H1 (cell line): ENCODE data around the gene GDPD2. TPM values are rescaled to one million over a fixed set of nuclear protein-coding genes. Genes with fewer than 3 reads are reported as not detected.

Experiments used
- CTBP2 ChIP-seq: IDR thresholded peaks from 2 replicates; pipeline ENCODE4 v1.7.0; 2011; ENCODE audit warnings: borderline replicate concordance, mild to moderate bottlenecking, moderate library complexity, mixed read lengths, low read length; ENCODE audit not compliant: insufficient read depth, insufficient read length
- JUND ChIP-seq: IDR thresholded peaks from 2 replicates; pipeline ENCODE4 v1.6.1; 2011; ENCODE audit warnings: mild to moderate bottlenecking, improper control_type of control experiment, low read length
- PHF8 ChIP-seq: fragments of 200-600 bp; sonication (generic); conservative IDR thresholded peaks from 2 replicates; pipeline ENCODE4 v1.7.1; 2012; ENCODE audit warnings: low read depth, mild to moderate bottlenecking, inconsistent platforms, low read length, moderate library complexity
- RXRA ChIP-seq: IDR thresholded peaks from 2 replicates; pipeline ENCODE4 v1.6.1; 2011; ENCODE audit warnings: low read depth, mild to moderate bottlenecking, low read length, moderate library complexity; ENCODE audit not compliant: insufficient read depth
- SAP30 ChIP-seq: fragments of 300-600 bp; sonication (generic); IDR thresholded peaks from 2 replicates; pipeline ENCODE4 v1.7.1; 2012; ENCODE audit warnings: low read length, moderate library complexity, mild to moderate bottlenecking, inconsistent platforms; ENCODE audit not compliant: insufficient read depth, insufficient replicate concordance
- polyA plus RNA-seq, 7 experiments: library from polyadenylated mRNA; depleted of rRNA in 3 of 7; stranded (reverse) in 5 of 7; unstranded in 2 of 7; fragments of >200 nt in 5 of 7; fragments of 200-250 nt in 2 of 7; gene quantifications; 1 replicate in 5 of 7; 2 replicates in 1 of 7; 4 replicates in 1 of 7; pipeline versions ENCODE4 v1.2.1 to v1.2.3, GENCODE V29; 2011 to 2013; ENCODE audit warnings: missing spikeins in 2 of 7, mixed read lengths in 2 of 7
- total RNA-seq: library from RNA; stranded (reverse); fragmentation: NEBNext Ultra II Directional; extraction: Animal tissue kit (Norgen Biotek cat#: 25700); gene quantifications from 2 replicates; pipeline ENCODE4 v1.2.1, GENCODE V29; 2021
- TF ChIP-seq, protein P1 (sequence below): IDR thresholded peaks from 2 replicates; pipeline ENCODE4 v1.6.1; 2011; ENCODE audit warnings: low read depth, mild to moderate bottlenecking, low read length; ENCODE audit not compliant: insufficient read depth

GDPD2 gene
- total and polyA plus RNA-seq, 2 of the 8 experiments (the other 6 are each of a cell fraction or from before 2014, with no cell fraction given), result 25.6 to 68.3 TPM

DNA sequence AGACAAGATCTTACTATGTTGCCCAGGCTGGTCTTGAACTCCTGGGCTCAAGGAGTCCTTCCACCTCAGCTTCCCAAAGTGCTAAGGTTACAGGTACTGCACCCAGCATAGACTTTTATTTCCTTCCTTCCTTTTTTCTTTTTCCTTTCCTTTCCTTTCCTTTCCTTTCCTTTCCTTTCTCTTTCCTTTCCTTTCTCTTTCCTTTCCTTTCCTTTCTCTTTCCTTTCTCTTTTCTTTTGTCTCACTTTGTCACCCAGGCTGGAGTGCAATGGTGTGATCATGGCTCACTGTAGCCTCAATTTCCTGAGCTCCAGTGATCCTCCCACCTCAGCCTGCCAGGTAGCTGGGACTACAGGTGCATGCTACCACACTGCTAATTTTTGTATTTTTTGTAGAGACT lies 40.9 kb downstream of the GDPD2 start (continued):
- TF ChIP-seq, protein P1, sequence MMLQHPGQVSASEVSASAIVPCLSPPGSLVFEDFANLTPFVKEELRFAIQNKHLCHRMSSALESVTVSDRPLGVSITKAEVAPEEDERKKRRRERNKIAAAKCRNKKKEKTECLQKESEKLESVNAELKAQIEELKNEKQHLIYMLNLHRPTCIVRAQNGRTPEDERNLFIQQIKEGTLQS, result no peak
- TF ChIP-seq JUND (no peak), PHF8 (no peak), CTBP2 (no peak), RXRA (no peak), SAP30 (no peak)
